Skeletal muscle tissue (tissue), 4 donors: ENCODE measurements around the gene WFS1. TPM values are rescaled to one million over a fixed set of nuclear protein-coding genes. Genes with fewer than 3 reads are reported as not detected.

ENCODE experiments used
- H3K27ac ChIP-seq: one replicate; pipeline ENCODE4 v1.7.0; 2013; ENCODE audit warnings: mild to moderate bottlenecking, low read depth, low read length, inconsistent platforms
- H3K27me3 ChIP-seq, 3 donors: one replicate each; pipeline ENCODE4 v1.7.0; 2013; ENCODE audit warnings: low read length in 3 of 3; ENCODE audit not compliant: control insufficient read depth in 3 of 3, insufficient read depth in 3 of 3
- H3K36me3 ChIP-seq, 3 donors: one replicate each; pipeline ENCODE4 v1.7.0; 2013; ENCODE audit warnings: low read length in 3 of 3; ENCODE audit not compliant: control insufficient read depth in 3 of 3, insufficient read depth in 3 of 3
- H3K4me1 ChIP-seq, 3 donors: one replicate each; pipeline ENCODE4 v1.7.0; 2013; ENCODE audit warnings: low read length in 3 of 3, mild to moderate bottlenecking in 3 of 3; ENCODE audit not compliant: control insufficient read depth in 3 of 3, insufficient read depth in 3 of 3
- H3K4me3 ChIP-seq, 3 donors: one replicate each; pipeline ENCODE4 v1.7.0; 2013; ENCODE audit warnings: low read length in 3 of 3
- H3K9ac ChIP-seq, 3 donors: one replicate each; pipeline ENCODE4 v1.7.0; 2013; ENCODE audit warnings: low read length in 3 of 3, mild to moderate bottlenecking in 3 of 3, moderate library complexity in 2 of 3, low read depth in 1 of 3
- H3K9me3 ChIP-seq, 3 donors: one replicate each; pipeline ENCODE4 v1.7.0; 2013; ENCODE audit warnings: low read length in 3 of 3; ENCODE audit not compliant: control insufficient read depth in 3 of 3
- total RNA-seq: library from RNA; depleted of rRNA; stranded (reverse); fragments of >200 nt; gene quantifications from one replicate; pipeline ENCODE4 v1.2.3, GENCODE V29; 2014
- donor health status: Osteomylitis.

WFS1 gene
- total RNA-seq, 1 donor from 2014 or later = 11.0 TPM

- Histone ChIP-seq H3K4me1 (no peaks in the 10 kb centered on the region), H3K9ac (no peak overlapping the region), H3K4me3 (no peak overlapping the region), H3K9me3 (peaks cover 0 to 2% (median 0%) of the 10 kb centered on the region in 3 donors), H3K27ac (no peak overlapping the region), H3K36me3 (no peaks in the 10 kb centered on the region), H3K27me3 (peaks cover 28 to 43% (median 35%) of the 10 kb centered on the region in 3 donors)
These were observed 19.2 kb upstream of the WFS1 start for GRCh38 chr4:6250235-6250983.

- H3K4me3 ChIP-seq = no peak overlapping the region
- H3K9ac ChIP-seq = no peak overlapping the region
- no peaks in the 10 kb centered on the region for H3K4me1 ChIP-seq
- H3K36me3 ChIP-seq = no peaks in the 10 kb centered on the region
- H3K9me3 ChIP-seq = peaks cover 0 to 2% (median 0%) of the 10 kb centered on the region in 3 donors
- H3K27me3 ChIP-seq = peaks cover 23 to 38% (median 30%) of the 10 kb centered on the region in 3 donors
- no peak overlapping the region for H3K27ac ChIP-seq
These were observed 18.7 kb upstream of the WFS1 start for GRCh38 chr4:6250984-6251295.

GRCh38 chr4:6251365-6251764 is 18.3 kb upstream of the WFS1 start:
- peaks cover 0 to 2% (median 0%) of the 10 kb centered on the region in 3 donors for H3K9me3 ChIP-seq
- no peak overlapping the region for H3K27ac ChIP-seq
- no peak overlapping the region for H3K9ac ChIP-seq
- H3K27me3 ChIP-seq = peaks cover 19 to 35% (median 30%) of the 10 kb centered on the region in 3 donors
- H3K4me3 ChIP-seq = no peak overlapping the region
- no peaks in the 10 kb centered on the region for H3K36me3 ChIP-seq
- H3K4me1 ChIP-seq = no peaks in the 10 kb centered on the region

GRCh38 chr4:6252051-6252450 is 17.6 kb upstream of the WFS1 start:
- Histone ChIP-seq H3K4me1 (no peaks in the 10 kb centered on the region), H3K27ac (no peak overlapping the region), H3K9me3 (peaks cover 0 to 2% (median 0%) of the 10 kb centered on the region in 3 donors), H3K4me3 (no peak overlapping the region), H3K9ac (no peak overlapping the region), H3K27me3 (peaks cover 18 to 31% (median 25%) of the 10 kb centered on the region in 3 donors), H3K36me3 (no peaks in the 10 kb centered on the region)

- no peaks in the 10 kb centered on the region for H3K4me1 ChIP-seq
- H3K4me3 ChIP-seq = no peak overlapping the region
- peaks cover 0 to 2% (median 0%) of the 10 kb centered on the region in 3 donors for H3K9me3 ChIP-seq
- H3K27ac ChIP-seq = no peak overlapping the region
- H3K36me3 ChIP-seq = no peaks in the 10 kb centered on the region
- no peak overlapping the region for H3K9ac ChIP-seq
- H3K27me3 ChIP-seq = peaks cover 14 to 29% (median 22%) of the 10 kb centered on the region in 3 donors
These were observed 16.5 kb upstream of the WFS1 start for GRCh38 chr4:6253111-6253510.

GRCh38 chr4:6253961-6254360 is 15.7 kb upstream of the WFS1 start:
- Histone ChIP-seq H3K36me3 (no peaks in the 10 kb centered on the region), H3K27me3 (peaks cover 8 to 22% (median 15%) of the 10 kb centered on the region in 3 donors), H3K9ac (no peak overlapping the region), H3K9me3 (peaks cover 0 to 2% (median 0%) of the 10 kb centered on the region in 3 donors), H3K4me3 (no peak overlapping the region), H3K27ac (no peak overlapping the region), H3K4me1 (no peaks in the 10 kb centered on the region)

- H3K9ac ChIP-seq = no peak overlapping the region
- H3K4me3 ChIP-seq = no peak overlapping the region
- H3K27ac ChIP-seq = no peak overlapping the region
- H3K27me3 ChIP-seq = peaks cover 4 to 22% (median 21%) of the 10 kb centered on the region in 3 donors
- H3K9me3 ChIP-seq = peaks cover 0 to 2% (median 0%) of the 10 kb centered on the region in 3 donors
- no peaks in the 10 kb centered on the region for H3K36me3 ChIP-seq
- no peaks in the 10 kb centered on the region for H3K4me1 ChIP-seq
These were observed 13.5 kb upstream of the WFS1 start for GRCh38 chr4:6256141-6256540.

- no peak overlapping the region for H3K4me3 ChIP-seq
- H3K9me3 ChIP-seq = peaks cover 0 to 2% (median 0%) of the 10 kb centered on the region in 3 donors
- no peak overlapping the region for H3K9ac ChIP-seq
- peaks cover 9 to 32% (median 31%) of the 10 kb centered on the region in 3 donors for H3K27me3 ChIP-seq
- H3K27ac ChIP-seq = no peak overlapping the region
- no peaks in the 10 kb centered on the region for H3K4me1 ChIP-seq
- H3K36me3 ChIP-seq = no peaks in the 10 kb centered on the region
These were observed 12.2 kb upstream of the WFS1 start for GRCh38 chr4:6257247-6258025.

GRCh38 chr4:6258026-6258360 is 11.7 kb upstream of the WFS1 start:
- H3K4me3 ChIP-seq = no peak overlapping the region
- no peaks in the 10 kb centered on the region for H3K36me3 ChIP-seq
- H3K9ac ChIP-seq = no peak overlapping the region
- H3K27me3 ChIP-seq = peaks cover 9 to 33% (median 31%) of the 10 kb centered on the region in 3 donors
- peaks cover 0 to 2% (median 0%) of the 10 kb centered on the region in 3 donors for H3K9me3 ChIP-seq
- H3K4me1 ChIP-seq = no peaks in the 10 kb centered on the region
- no peak overlapping the region for H3K27ac ChIP-seq

- H3K36me3 ChIP-seq = no peaks in the 10 kb centered on the region
- H3K4me1 ChIP-seq = no peaks in the 10 kb centered on the region
- H3K27me3 ChIP-seq = peaks cover 9 to 35% (median 30%) of the 10 kb centered on the region in 3 donors
- no peak overlapping the region for H3K9ac ChIP-seq
- no peak overlapping the region for H3K27ac ChIP-seq
- H3K9me3 ChIP-seq = peaks cover 0 to 2% (median 0%) of the 10 kb centered on the region in 3 donors
- H3K4me3 ChIP-seq = no peak overlapping the region
These were observed 10.9 kb upstream of the WFS1 start for GRCh38 chr4:6258741-6259140.
